GM12801 (cell line): ENCODE data around the gene SLC22A4.

Source experiments
- TF ChIP-seq, protein P1 (sequence below): IDR thresholded peaks from one replicate; pipeline ENCODE4 v1.5.1; 2011; ENCODE audit warnings: control low read depth; ENCODE audit not compliant: insufficient read length; ENCODE audit errors: extremely low read depth

SLC22A4 gene

DNA sequence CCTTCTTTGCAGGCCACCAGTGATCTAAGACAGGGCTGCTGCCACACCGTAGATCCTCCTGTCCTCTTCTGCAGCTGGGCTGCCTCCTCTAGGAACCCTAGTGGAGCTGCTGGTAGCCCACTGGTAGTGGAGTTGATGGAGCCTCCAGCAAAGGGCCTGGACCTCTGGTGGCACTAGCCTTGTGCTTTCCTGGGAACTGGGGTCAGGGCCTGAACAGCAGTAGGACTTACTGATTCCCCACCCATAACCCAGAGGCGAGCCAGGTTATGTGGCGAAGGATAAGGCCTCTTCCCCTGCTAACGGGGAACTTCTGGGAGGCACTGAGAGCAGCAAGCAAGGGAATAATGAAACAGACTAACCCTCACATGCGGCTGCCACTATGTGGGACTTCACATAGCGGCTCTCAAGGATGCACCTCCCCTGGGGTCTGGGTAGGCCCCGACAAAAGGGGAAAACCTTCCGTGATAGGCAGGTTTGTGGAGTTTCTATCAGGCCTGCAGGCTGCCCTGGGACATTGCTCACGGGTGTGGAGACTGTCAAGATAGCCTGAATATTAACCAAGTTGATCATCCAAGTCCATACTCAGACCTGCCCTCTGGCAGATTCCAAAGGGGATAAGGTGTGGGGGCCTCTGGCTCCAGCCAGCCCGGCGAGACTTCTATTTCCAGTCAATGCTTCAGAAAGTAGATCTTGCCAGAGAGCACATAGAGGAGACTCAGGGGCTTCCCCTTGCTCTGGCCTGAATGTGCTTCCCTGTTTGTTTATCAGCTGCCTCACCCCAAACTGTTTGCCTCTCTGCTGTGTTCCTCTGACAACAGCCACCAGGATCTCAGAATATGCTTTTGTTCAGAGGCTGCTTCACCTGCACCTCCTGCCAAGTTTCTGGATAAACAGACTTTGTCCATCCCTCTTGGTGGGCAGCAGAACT lies 7.4 kb downstream of the SLC22A4 start:
- TF ChIP-seq, protein P1, sequence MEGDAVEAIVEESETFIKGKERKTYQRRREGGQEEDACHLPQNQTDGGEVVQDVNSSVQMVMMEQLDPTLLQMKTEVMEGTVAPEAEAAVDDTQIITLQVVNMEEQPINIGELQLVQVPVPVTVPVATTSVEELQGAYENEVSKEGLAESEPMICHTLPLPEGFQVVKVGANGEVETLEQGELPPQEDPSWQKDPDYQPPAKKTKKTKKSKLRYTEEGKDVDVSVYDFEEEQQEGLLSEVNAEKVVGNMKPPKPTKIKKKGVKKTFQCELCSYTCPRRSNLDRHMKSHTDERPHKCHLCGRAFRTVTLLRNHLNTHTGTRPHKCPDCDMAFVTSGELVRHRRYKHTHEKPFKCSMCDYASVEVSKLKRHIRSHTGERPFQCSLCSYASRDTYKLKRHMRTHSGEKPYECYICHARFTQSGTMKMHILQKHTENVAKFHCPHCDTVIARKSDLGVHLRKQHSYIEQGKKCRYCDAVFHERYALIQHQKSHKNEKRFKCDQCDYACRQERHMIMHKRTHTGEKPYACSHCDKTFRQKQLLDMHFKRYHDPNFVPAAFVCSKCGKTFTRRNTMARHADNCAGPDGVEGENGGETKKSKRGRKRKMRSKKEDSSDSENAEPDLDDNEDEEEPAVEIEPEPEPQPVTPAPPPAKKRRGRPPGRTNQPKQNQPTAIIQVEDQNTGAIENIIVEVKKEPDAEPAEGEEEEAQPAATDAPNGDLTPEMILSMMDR = no peak

DNA sequence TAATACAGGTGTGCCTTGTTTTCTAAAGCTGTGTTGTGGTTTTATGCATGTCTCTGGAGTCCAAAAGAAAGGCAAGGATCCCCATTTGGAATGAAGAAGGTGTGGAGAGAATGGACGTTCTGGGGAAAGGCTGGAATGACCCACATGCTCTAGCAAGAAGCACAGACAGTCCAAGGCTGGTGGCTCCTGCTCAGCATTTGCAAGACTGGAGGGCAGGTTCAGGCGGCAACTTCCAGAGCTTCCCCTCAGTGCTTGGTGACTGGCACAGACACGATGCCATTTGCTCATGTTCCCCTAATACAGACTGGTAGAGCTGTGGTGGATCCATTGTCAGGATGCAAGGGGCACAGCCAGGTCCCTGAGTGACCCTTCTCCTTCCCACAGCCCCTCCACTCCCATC lies 8.2 kb downstream of the SLC22A4 start:
- TF ChIP-seq, protein P1 = no peak

DNA sequence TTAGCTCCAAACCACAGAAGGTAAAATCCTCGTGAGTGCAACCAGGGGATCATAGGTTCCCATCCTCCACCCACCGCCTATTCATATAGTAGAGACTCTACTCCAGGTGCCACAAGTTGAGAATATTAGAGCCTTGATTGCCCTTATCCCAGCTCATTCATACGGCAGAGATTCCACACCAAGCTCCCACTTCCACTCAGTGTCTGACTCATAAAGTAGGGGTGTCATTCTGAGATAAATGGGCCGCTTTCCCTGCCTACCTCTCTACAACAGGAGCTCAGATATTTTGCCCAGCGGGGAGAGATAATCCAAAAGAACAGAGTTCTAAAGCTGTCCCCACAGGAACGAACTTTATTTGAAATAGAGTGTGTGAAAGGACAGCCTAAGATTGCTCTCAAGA lies 9.4 kb downstream of the SLC22A4 start:
- TF ChIP-seq, protein P1 = no peak

DNA sequence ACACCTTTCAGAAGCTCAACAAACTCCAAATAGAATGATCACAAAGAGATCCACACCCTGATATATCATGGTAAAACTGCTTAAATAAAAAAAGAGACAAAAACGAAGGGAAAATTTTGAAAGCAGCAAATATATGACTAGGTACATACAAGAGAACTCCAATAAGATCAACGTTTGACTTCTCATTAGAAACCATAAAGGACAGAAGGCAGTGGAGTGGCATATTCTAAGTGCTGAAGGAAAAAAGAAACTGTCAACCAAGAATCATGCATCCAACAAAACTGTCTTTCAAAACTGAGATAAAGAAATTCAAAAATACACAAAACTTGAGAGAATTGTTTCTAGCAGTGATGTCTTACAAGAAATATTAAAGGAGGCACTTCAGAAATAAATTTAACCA lies 11.2 kb downstream of the SLC22A4 start:
- TF ChIP-seq, protein P1 = no peak

DNA sequence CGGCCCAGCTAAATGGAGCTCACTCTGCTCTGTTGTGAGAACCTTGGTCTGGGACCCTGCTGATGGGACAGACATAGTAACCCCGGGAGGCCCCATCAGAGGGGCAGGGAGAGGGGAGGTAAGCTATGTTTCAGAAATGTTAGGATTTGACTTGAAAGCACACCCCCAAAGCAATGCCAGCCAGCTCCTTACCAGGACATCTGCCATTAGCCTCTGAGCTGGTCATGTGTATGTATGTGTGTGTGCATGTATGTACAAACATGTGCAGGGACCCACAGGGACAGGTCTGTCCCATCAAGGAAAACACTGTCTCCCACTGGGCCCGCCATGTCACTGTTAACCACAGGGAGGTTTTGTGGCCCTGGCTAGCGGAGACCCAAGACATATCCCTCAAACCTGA lies 14.5 kb downstream of the SLC22A4 start:
- TF ChIP-seq, protein P1 = no peak

DNA sequence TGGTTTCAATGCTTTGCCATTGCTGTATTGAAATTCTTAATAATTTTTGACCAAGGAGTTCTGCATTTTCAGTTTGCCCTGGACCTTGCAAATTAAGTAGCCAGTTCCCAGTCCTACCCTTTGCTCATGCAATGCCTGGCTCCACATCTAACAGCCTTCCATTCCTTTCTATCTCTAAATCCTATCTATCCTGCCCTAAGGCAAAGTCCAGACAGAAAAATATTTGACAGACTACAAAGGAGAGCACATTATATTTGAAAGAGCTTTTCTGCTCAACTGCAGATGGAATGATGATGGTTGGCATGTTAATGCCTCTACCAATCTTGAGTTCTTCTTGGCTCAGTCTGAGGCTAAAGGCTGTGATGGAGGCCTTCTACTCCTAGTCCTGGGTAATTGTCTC lies 15.5 kb downstream of the SLC22A4 start:
- TF ChIP-seq, protein P1 = no peak

DNA sequence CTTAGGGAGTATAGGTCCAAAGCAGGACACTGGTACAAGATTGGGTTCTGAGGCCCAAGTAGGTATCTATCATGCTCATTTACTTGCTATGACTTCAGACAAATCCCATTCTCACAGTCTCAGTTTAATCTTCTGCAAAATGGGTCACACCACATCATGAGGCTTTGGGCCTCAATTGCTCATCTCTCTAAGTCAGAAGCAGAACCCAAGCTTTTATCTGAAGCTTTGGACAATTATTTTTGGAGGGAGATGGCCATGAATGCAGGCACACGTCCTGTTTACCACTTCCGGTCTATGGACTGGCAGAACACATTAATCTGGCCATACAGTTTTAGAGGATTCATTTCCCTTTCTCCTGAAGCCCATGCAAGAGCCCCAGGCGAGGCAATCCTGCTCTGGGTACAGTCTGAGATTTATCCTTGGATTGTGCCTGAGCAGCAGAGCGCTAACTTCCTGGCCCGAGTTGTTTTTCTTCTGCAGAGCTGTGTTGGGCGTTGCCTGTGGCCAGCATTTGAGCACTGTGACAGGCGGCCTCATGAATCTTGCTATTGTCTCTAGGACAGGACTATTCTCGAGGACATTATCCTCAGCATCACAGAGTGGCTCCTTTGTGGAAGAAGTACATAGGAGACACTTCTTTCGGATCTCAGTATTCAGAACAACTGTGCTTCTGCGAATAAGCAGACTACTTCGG lies 16.1 kb downstream of the SLC22A4 start:
- TF ChIP-seq, protein P1 = no peak
